GM12878 (cell line): ENCODE data around the gene IRF4. TPM values are rescaled to one million over a fixed set of nuclear protein-coding genes. Genes with fewer than 3 reads are reported as not detected.

Experiments
- ATAC-seq: fragments of 200-7000 bp; cut with Tn5 transposase; 3 replicates; pipeline ENCODE4 v1.9.1; 2020; ENCODE audit warnings: mild to moderate bottlenecking, moderate library complexity
- BruUV-seq: library from RNA; stranded (reverse); fragments of 400-500 nt; replicated peaks from 2 replicates; lab custom pipeline; 2021; lab: Mats Ljungman, UMichigan
- CTCF ChIA-PET: fragments of 300-600 bp; sonication (Branson Sonifier 250); formaldehyde crosslinking; extraction: SDS; loops from one replicate; lab custom pipeline; 2021; ENCODE audit warnings: inconsistent platforms; lab: Yijun Ruan, JAX
- POLR2A ChIA-PET: fragments of 350-600 bp; formaldehyde crosslinking; extraction: SDS; loops from one replicate; lab custom pipeline; 2021; ENCODE audit warnings: inconsistent platforms; lab: Charles Lee
- RAD21 ChIA-PET: fragments of 300-600 bp; sonication (Branson Sonifier 250); formaldehyde crosslinking; loops from one replicate; lab custom pipeline; 2023; ENCODE audit warnings: antibody characterized with exemption; ENCODE audit not compliant: unreplicated experiment; lab: Charles Lee
- SMC1A ChIA-PET: fragments of 300-600 bp; sonication (Branson Sonifier 250); formaldehyde crosslinking; loops from one replicate; lab custom pipeline; 2023; ENCODE audit not compliant: unreplicated experiment, uncharacterized antibody; lab: Charles Lee
- DNase-seq: peaks from one replicate; pipeline ENCODE4 v3.0.0-alpha.2; 2011; ENCODE audit warnings: low read depth, low spot score
- FAIRE-seq: peaks from 3 replicates; lab custom pipeline; 2011; peaks lifted over from hg19 to GRCh38; lab: Jason Lieb, UNC
- H2AFZ ChIP-seq: 2 replicates; pipeline ENCODE4 v1.6.0; 2011; ENCODE audit warnings: low read depth, low read length, control low read depth; ENCODE audit not compliant: control insufficient read depth
- H3K27ac ChIP-seq: 2 replicates; pipeline ENCODE4 v1.5.1; 2011; ENCODE audit warnings: control low read depth; ENCODE audit not compliant: control insufficient read depth, insufficient read depth
- H3K27me3 ChIP-seq, 2 experiments: replicated peaks in 1 of 2; 2 replicates each; pipeline versions ENCODE4 v1.6.0 to v1.6.1; 2011; ENCODE audit warnings: low read length in 1 of 2; ENCODE audit not compliant: control insufficient read depth in 2 of 2, insufficient read depth in 2 of 2
- H3K36me3 ChIP-seq, 2 experiments: 2 replicates each; pipeline ENCODE4 v1.5.1; 2011; ENCODE audit warnings: low read length in 1 of 2; ENCODE audit not compliant: control insufficient read depth in 2 of 2, insufficient read depth in 2 of 2
- H3K4me1 ChIP-seq: 2 replicates; pipeline ENCODE4 v1.6.1; 2011; ENCODE audit warnings: mild to moderate bottlenecking, low read length, moderate library complexity, mixed read lengths; ENCODE audit not compliant: control insufficient read depth, insufficient read depth
- H3K4me2 ChIP-seq: 2 replicates; pipeline ENCODE4 v1.6.0; 2011; ENCODE audit warnings: control low read depth; ENCODE audit not compliant: control insufficient read depth, insufficient read depth
- H3K4me3 ChIP-seq: fragments of 200-600 bp; sonication (generic); 2 replicates; pipeline ENCODE4 v1.5.1; 2016
- H3K79me2 ChIP-seq: 2 replicates; pipeline ENCODE4 v1.6.0; 2011; ENCODE audit warnings: low read length; ENCODE audit not compliant: control insufficient read depth, insufficient read depth
- H3K9ac ChIP-seq: 2 replicates; pipeline ENCODE4 v1.8.0; 2011; ENCODE audit warnings: low read length, control low read depth, mixed read lengths; ENCODE audit not compliant: control insufficient read depth, insufficient read depth
- H3K9me3 ChIP-seq: replicated peaks from 3 replicates; pipeline ENCODE4 v1.5.1; 2011; ENCODE audit warnings: mild to moderate bottlenecking, low read length; ENCODE audit not compliant: control insufficient read depth, insufficient read depth
- H4K20me1 ChIP-seq: 2 replicates; pipeline ENCODE4 v1.6.0; 2011; ENCODE audit not compliant: control insufficient read depth, insufficient read depth
- BCL11A ChIP-seq: IDR thresholded peaks from 2 replicates; pipeline ENCODE4 v1.6.1; 2011; ENCODE audit warnings: low read depth, low read length
- HDAC6 ChIP-seq: fragments of 200-600 bp; sonication (generic); IDR thresholded peaks from one replicate; pipeline ENCODE4 v1.8.0; 2017; ENCODE audit warnings: antibody characterized with exemption; ENCODE audit not compliant: unreplicated experiment
- KAT2A ChIP-seq: conservative IDR thresholded peaks from 2 replicates; pipeline ENCODE4 v1.6.1; 2011; ENCODE audit warnings: low read depth, low read length; ENCODE audit not compliant: control insufficient read depth
- MTA3 ChIP-seq: IDR thresholded peaks from 2 replicates; pipeline ENCODE4 v1.6.1; 2012; ENCODE audit warnings: low read length, inconsistent platforms, borderline replicate concordance
- RAD21 ChIP-seq: IDR thresholded peaks from 2 replicates; pipeline ENCODE4 v1.6.1; 2011; ENCODE audit warnings: mild to moderate bottlenecking, low read depth, low read length, moderate library complexity; ENCODE audit not compliant: insufficient read depth
- RB1 ChIP-seq: fragments of 450-650 bp; formaldehyde crosslinking; IDR thresholded peaks from 2 replicates; pipeline ENCODE4 v1.6.1; 2017; ENCODE audit warnings: mild to moderate bottlenecking, borderline replicate concordance
- TAF1 ChIP-seq: IDR thresholded peaks from 2 replicates; pipeline ENCODE4 v1.6.1; 2011; ENCODE audit warnings: mild to moderate bottlenecking, low read depth, low read length, borderline replicate concordance
- ZNF24 ChIP-seq: fragments of 450-650 bp; IDR thresholded peaks from 2 replicates; pipeline ENCODE4 v1.6.1; 2017; ENCODE audit warnings: antibody characterized with exemption, mild to moderate bottlenecking
- ZNF274 ChIP-seq: IDR thresholded peaks from one replicate; pipeline ENCODE4 v1.8.0; 2011; ENCODE audit not compliant: insufficient read length, insufficient read depth
- ZNF384 ChIP-seq: IDR thresholded peaks from 2 replicates; pipeline ENCODE4 v1.6.1; 2012; ENCODE audit warnings: low read depth, mild to moderate bottlenecking, low read length, improper control_type of control experiment, borderline replicate concordance
- WGBS: methylation state at CpG from one replicate; pipeline ENCODE4 v1.1.6; 2016; ENCODE audit warnings: low lambda C conversion rate; ENCODE audit not compliant: insufficient replicate concordance, insufficient coverage; ENCODE audit errors: missing lambda C conversion rate; 5-methylcytosine and 5-hydroxymethylcytosine counted together
- in situ Hi-C: fragments of 300-500 bp; cut with MboI; formaldehyde crosslinking; loops from 9 replicates; pipeline ENCODE4 v1.14.3; 2018; ENCODE audit warnings: mixed read lengths
- intact Hi-C: fragments of 100-400 bp; cut with micrococcal nuclease; formaldehyde crosslinking; loops from one replicate; pipeline ENCODE4 v1.14.2; 2022; ENCODE audit not compliant: unreplicated experiment
- polyA plus RNA-seq, 11 experiments: library from polyadenylated mRNA; depleted of rRNA in 4 of 11; unstranded in 6 of 11; stranded (reverse) in 5 of 11; fragments of >200 nt; fragmentation: Nextera tagmentation in 4 of 11; fragmentation: Illumina TruSeq in 1 of 11; extraction: Ambion mirVana in 4 of 11; extraction: Trizol in 1 of 11; gene quantifications; 1 replicate in 1 of 11; 2 replicates in 10 of 11; pipeline versions ENCODE4 v1.2.1 to v1.2.3, GENCODE V29; 2011 to 2016; ENCODE audit warnings: inconsistent platforms in 2 of 11, missing spikeins in 2 of 11, low read depth in 1 of 11
- total RNA-seq, 4 experiments: library from RNA; depleted of rRNA in 3 of 4; stranded (reverse); fragments of >200 nt in 3 of 4; fragmentation: Illumina TruSeq in 1 of 4; extraction: Trizol in 1 of 4; gene quantifications; 2 replicates each; pipeline versions ENCODE4 v1.2.1 to v1.2.3, GENCODE V29; 2013 to 2021
- TF ChIP-seq, protein P1 (sequence below): IDR thresholded peaks from 2 replicates; pipeline ENCODE4 v1.6.1; 2011; ENCODE audit warnings: borderline replicate concordance, low read depth, mild to moderate bottlenecking, moderate library complexity, low read length; ENCODE audit not compliant: insufficient read depth, poor library complexity, severe bottlenecking

Gene IRF4
- total and polyA plus RNA-seq, 10 of the 15 experiments (the other 5 are each of a cell fraction or from before 2014, with no cell fraction given): 50.0 to 495 (median 257) TPM

DNA sequence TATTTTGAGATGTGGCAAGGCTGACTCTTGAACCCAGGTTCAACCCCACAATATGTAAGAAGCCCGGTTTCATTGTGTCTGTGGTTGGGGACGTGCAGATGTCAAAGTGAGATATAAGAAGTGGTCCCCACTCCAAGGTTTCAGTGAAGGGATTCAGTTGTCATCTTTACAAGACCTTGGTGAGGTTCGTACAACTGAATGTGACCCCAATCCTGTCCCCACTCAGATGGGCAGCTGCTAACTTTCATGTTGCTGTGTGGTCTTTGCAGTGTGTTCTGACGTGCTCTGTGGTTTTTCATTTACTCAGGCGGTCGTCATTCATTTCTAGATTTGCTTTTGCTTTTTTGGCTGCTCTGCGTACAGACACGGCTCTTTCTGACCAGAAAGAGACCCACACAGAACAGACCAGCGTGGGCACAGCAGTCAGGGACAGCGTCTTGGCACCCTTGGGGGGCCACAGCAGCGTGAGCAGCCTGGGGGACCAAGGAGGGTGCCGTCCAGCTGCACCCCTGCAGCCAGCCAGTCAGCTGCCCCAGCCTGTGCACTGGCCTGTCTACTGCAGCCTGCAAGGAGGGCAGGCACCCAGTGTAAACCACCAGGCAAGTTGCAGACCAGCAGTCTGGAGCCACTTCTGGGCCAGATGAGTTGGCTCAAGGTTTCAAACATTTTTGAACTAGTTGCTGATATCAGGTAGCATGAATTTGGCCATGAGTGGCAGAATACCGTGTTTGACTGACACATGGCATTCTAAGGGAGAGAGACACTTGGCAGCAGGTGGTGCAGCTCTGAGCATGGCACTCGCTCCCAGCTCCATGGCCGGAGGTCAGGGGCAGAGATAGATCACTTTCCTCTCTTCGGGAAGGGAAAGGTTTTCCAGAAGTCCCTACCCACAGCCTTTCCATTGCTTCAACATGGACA lies 49.4 kb upstream of the IRF4 start (continued):
- peak; percentile 88 for TF ChIP-seq ZNF24
- TF ChIP-seq, protein P1, sequence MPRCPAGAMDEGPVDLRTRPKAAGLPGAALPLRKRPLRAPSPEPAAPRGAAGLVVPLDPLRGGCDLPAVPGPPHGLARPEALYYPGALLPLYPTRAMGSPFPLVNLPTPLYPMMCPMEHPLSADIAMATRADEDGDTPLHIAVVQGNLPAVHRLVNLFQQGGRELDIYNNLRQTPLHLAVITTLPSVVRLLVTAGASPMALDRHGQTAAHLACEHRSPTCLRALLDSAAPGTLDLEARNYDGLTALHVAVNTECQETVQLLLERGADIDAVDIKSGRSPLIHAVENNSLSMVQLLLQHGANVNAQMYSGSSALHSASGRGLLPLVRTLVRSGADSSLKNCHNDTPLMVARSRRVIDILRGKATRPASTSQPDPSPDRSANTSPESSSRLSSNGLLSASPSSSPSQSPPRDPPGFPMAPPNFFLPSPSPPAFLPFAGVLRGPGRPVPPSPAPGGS: peak; percentile 89
- 0 out of 2 replicates have a peak, but pooled peaks have one; percentile 34 for TF ChIP-seq RAD21
- peak; percentile 98 for TF ChIP-seq BCL11A
- 0 out of 2 replicates have a peak, but pooled peaks have one; percentile 52 for TF ChIP-seq RB1
- peak; percentile 52; the same call in 1 of the 2 replicates for TF ChIP-seq TAF1
- no peak for TF ChIP-seq KAT2A

DNA sequence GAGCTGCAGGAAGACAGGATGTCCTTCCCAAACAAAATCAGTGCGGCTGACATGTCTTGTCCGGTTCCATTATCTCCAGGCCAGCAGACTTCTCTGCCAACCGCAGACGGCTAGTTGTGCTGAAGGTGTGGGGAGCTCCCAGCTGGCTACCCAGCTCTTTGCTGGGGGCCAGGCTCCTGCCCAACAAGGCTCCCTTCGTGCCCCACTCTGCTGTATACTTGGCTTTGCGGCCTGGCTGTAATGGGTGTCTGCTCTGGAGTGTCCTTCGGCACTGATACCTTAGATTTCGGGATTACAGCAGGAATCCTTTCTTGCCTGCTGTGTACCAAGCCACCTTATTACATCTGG lies 48.7 kb upstream of the IRF4 start:
- peak overlapping the region; percentile 17; the same call in 1 of the 2 replicates for H3K4me3 ChIP-seq
- peak overlapping the region; percentile 86 for H3K27ac ChIP-seq
- peak overlapping the region; percentile 46 for H3K9ac ChIP-seq
- peak overlapping the region; percentile 83 for H3K4me2 ChIP-seq
- H3K4me1 ChIP-seq: peaks cover 88% of the 10 kb centered on the region
- no peak for DNase-seq
- no peaks in the 10 kb centered on the region for H3K27me3 ChIP-seq
- ChIA-PET POLR2A (interaction anchor here (0.9 to 7.4 kb wide), 5 partner anchors 10 to 112 kb away, joined by 3 to 150 read pairs (median 74); no protein-coding TSS in a partner anchor), SMC1A (interaction anchor here (0.8 to 17.1 kb wide), 10 partner anchors 10 to 153 kb away, joined by 3 to 707 read pairs (median 93); no protein-coding TSS in a partner anchor)
- in situ Hi-C loops: no loop called here
- TF ChIP-seq ZNF274 (no peak), ZNF384 (no peak), MTA3 (no peak), HDAC6 (peak; percentile 9)
- TF ChIP-seq, all 136 proteins: peak for 1
- Histone ChIP-seq H3K9me3 (no peaks in the 10 kb centered on the region), H4K20me1 (no peaks in the 10 kb centered on the region; the same call in 1 of the 2 replicates), H3K36me3 (peaks cover 15 to 32% of the 10 kb centered on the region in 2 experiments), H3K79me2 (peaks cover 75% of the 10 kb centered on the region), H2AFZ (no peak overlapping the region)
- ATAC-seq (no peak), FAIRE-seq (no peak)
- BruUV-seq: no TSS peak
- CTCF ChIA-PET: interaction anchor here (1.1 to 4.5 kb wide), 4 partner anchors 9 to 49 kb away, joined by 3 to 34 read pairs (median 4); no protein-coding TSS in a partner anchor
- intact Hi-C loops: loop anchor here (1.0 to 2.0 kb wide), 3 partner anchors 12 to 48 kb away; partner anchors contain the start of gene IRF4
- 78% methylated on average over 8 of the region's 8 CpGs for WGBS
- RAD21 ChIA-PET: interaction anchor here (0.9 to 8.7 kb wide), 7 partner anchors 13 to 57 kb away, joined by 3 to 256 read pairs (median 73); no protein-coding TSS in a partner anchor
